AG04449 (cell line): ENCODE measurements around the gene LZTS3.
"Not testable (repeated sequence)": the region's sequence is repeated elsewhere in the genome, so short reads cannot be mapped to it uniquely, and the experiment has no call there.

Source experiments
- CTCF ChIA-PET: fragments of 350-600 bp; formaldehyde crosslinking; extraction: SDS; loops from one replicate; lab custom pipeline; 2021; ENCODE audit warnings: antibody characterized with exemption; lab: Yijun Ruan, JAX
- POLR2A ChIA-PET: fragments of 400-600, 350-600 bp; formaldehyde crosslinking; extraction: SDS; loops from one replicate; lab custom pipeline; 2020; ENCODE audit warnings: antibody characterized with exemption, inconsistent platforms; lab: Yijun Ruan, JAX
- DNase-seq: peaks from one replicate; pipeline ENCODE4 v3.0.0-alpha.2; 2010; ENCODE audit warnings: low read depth, low spot score
- H3K4me3 ChIP-seq: 2 replicates; pipeline ENCODE4 v1.5.1; 2011; ENCODE audit warnings: low read depth, mild to moderate bottlenecking, control low read depth, low read length
- CTCF ChIP-seq: IDR thresholded peaks from one replicate; pipeline ENCODE4 v1.5.1; 2011; ENCODE audit warnings: mild to moderate bottlenecking, moderate library complexity, low read length, control low read depth, inconsistent platforms; ENCODE audit not compliant: insufficient read depth; ENCODE audit errors: missing control alignments

Gene LZTS3

GRCh38 chr20:3193806-3194616, 20.7 kb upstream of the LZTS3 start:
- no peak overlapping the region for H3K4me3 ChIP-seq
- ChIA-PET CTCF (interaction anchor here (1.1 kb wide), 1 partner anchor 15 kb away, joined by 3 read pairs; the partner anchor contains the start of gene ITPA), POLR2A (no interaction called here)
- TF ChIP-seq CTCF = no peak
- DNase-seq = no peak

- POLR2A ChIA-PET = no interaction called here
- H3K4me3 ChIP-seq = no peak overlapping the region
- CTCF ChIA-PET = no interaction called here
- DNase-seq = no peak
- no peak for TF ChIP-seq CTCF
Observed at GRCh38 chr20:3192226-3193015, 19.1 kb upstream of the LZTS3 start.

- no peak overlapping the region for H3K4me3 ChIP-seq
- DNase-seq = no peak
- ChIA-PET POLR2A (no interaction called here), CTCF (no interaction called here)
- TF ChIP-seq CTCF = peak; percentile 1
Observed at GRCh38 chr20:3190681-3191111, 17.3 kb upstream of the LZTS3 start.

GRCh38 chr20:3189561-3190131, 16.3 kb upstream of the LZTS3 start:
- ChIA-PET CTCF (interaction anchor here (0.9 kb wide), 1 partner anchor 29 kb away, joined by 3 read pairs; no protein-coding TSS in a partner anchor), POLR2A (no interaction called here)
- no peak overlapping the region for H3K4me3 ChIP-seq
- no peak for TF ChIP-seq CTCF
- DNase-seq = no peak

- no peak for DNase-seq
- no peak for TF ChIP-seq CTCF
- ChIA-PET CTCF (no interaction called here), POLR2A (no interaction called here)
- no peak overlapping the region for H3K4me3 ChIP-seq
Observed at GRCh38 chr20:3188823-3189413, 15.6 kb upstream of the LZTS3 start.

GRCh38 chr20:3187861-3188260, 14.5 kb upstream of the LZTS3 start:
- CTCF ChIA-PET = interaction anchor here (1.2 kb wide), 1 partner anchor 10 kb away, joined by 4 read pairs; no protein-coding TSS in a partner anchor
- H3K4me3 ChIP-seq, DNase-seq: not testable (repeated sequence)
- POLR2A ChIA-PET = interaction anchor here (1.3 kb wide), 1 partner anchor 15 kb away, joined by 4 read pairs; no protein-coding TSS in a partner anchor
